Measurements from ENCODE around the gene GRIP1. TPM values are rescaled to one million over a fixed set of nuclear protein-coding genes. Genes with fewer than 3 reads are reported as not detected.

The GRIP1 gene
- total and polyA plus RNA-seq, 2 donors from 2014 or later: 3.9 to 18.4 TPM

- Histone ChIP-seq H3K4me1 (ENCODE audit: control insufficient read depth in 2 of 3, insufficient read depth in 2 of 3, low read depth in 1 of 3, low read length in 3 of 3) (no peaks in the 10 kb centered on the region), H3K27me3 (ENCODE audit: control insufficient read depth, insufficient read depth, low read length) (no peaks in the 10 kb centered on the region), H3K27ac (ENCODE audit: low read depth in 2 of 2, low read length in 2 of 2) (no peak overlapping the region), H3K4me3 (ENCODE audit: low read length in 3 of 3) (no peak overlapping the region), H3K9me3 (ENCODE audit: control insufficient read depth in 2 of 3, insufficient read depth in 1 of 3, low read length in 3 of 3) (no peaks in the 10 kb centered on the region), H3K9ac (ENCODE audit: low read length in 3 of 3) (no peak overlapping the region), H3K36me3 (ENCODE audit: control insufficient read depth in 2 of 3, insufficient read depth in 3 of 3, low read length in 3 of 3) (no peaks in the 10 kb centered on the region)
- DNase-seq (no peak), FAIRE-seq (no peak)
- TF ChIP-seq, protein P1, sequence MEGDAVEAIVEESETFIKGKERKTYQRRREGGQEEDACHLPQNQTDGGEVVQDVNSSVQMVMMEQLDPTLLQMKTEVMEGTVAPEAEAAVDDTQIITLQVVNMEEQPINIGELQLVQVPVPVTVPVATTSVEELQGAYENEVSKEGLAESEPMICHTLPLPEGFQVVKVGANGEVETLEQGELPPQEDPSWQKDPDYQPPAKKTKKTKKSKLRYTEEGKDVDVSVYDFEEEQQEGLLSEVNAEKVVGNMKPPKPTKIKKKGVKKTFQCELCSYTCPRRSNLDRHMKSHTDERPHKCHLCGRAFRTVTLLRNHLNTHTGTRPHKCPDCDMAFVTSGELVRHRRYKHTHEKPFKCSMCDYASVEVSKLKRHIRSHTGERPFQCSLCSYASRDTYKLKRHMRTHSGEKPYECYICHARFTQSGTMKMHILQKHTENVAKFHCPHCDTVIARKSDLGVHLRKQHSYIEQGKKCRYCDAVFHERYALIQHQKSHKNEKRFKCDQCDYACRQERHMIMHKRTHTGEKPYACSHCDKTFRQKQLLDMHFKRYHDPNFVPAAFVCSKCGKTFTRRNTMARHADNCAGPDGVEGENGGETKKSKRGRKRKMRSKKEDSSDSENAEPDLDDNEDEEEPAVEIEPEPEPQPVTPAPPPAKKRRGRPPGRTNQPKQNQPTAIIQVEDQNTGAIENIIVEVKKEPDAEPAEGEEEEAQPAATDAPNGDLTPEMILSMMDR (IDR thresholded peaks at IDR 0.05; ENCODE audit: borderline replicate concordance, extremely low read depth, insufficient read depth): no peak
- intact Hi-C loops (cut with DNase I): no loop called here
Observed at GRCh38 chr12:66666481-66666880, 12.4 kb downstream of the GRIP1 start.

- intact Hi-C loops (cut with DNase I): no loop called here
- Histone ChIP-seq H3K27me3 (ENCODE audit: control insufficient read depth, insufficient read depth, low read length) (no peaks in the 10 kb centered on the region), H3K4me1 (ENCODE audit: control insufficient read depth in 2 of 3, insufficient read depth in 2 of 3, low read depth in 1 of 3, low read length in 3 of 3) (no peaks in the 10 kb centered on the region), H3K9me3 (ENCODE audit: control insufficient read depth in 2 of 3, insufficient read depth in 1 of 3, low read length in 3 of 3) (no peaks in the 10 kb centered on the region), H3K27ac (ENCODE audit: low read depth in 2 of 2, low read length in 2 of 2) (no peak overlapping the region), H3K36me3 (ENCODE audit: control insufficient read depth in 2 of 3, insufficient read depth in 3 of 3, low read length in 3 of 3) (no peaks in the 10 kb centered on the region), H3K9ac (ENCODE audit: low read length in 3 of 3) (no peak overlapping the region), H3K4me3 (ENCODE audit: low read length in 3 of 3) (no peak overlapping the region)
- FAIRE-seq: no peak
- TF ChIP-seq, protein P1 (IDR thresholded peaks at IDR 0.05; ENCODE audit: borderline replicate concordance, extremely low read depth, insufficient read depth): no peak
- no peak for DNase-seq
Observed at GRCh38 chr12:66665435-66665985, 13.4 kb downstream of the GRIP1 start.

DNA sequence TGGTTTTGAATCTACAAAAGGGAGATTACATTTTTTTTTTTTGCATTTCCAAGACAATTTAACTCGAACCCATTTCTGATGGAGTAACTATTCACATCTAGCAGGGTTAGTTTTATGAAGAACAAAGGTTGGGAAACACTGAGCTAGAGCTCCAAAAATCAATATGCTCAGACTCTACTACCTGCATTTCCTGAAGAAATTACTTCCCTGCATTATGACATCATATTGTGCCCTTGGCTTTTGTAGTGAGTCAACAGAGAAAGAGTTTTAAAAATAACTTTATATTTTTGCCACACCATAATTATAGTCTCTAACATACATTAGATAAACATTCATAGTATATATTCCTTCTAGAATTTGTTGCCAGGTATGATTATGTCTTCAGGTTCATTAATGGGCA is 14.8 kb downstream of the GRIP1 start:
- DNase-seq (no peak), FAIRE-seq (no peak)
- no peak overlapping the region for H3K27ac ChIP-seq (ENCODE audit: low read depth in 2 of 2, low read length in 2 of 2)
- H3K36me3 ChIP-seq (ENCODE audit: control insufficient read depth in 2 of 3, insufficient read depth in 3 of 3, low read length in 3 of 3): no peaks in the 10 kb centered on the region
- H3K9ac ChIP-seq (ENCODE audit: low read length in 3 of 3): no peak overlapping the region
- TF ChIP-seq, protein P1 (IDR thresholded peaks at IDR 0.05; ENCODE audit: borderline replicate concordance, extremely low read depth, insufficient read depth): no peak
- H3K4me1 ChIP-seq (ENCODE audit: control insufficient read depth in 2 of 3, insufficient read depth in 2 of 3, low read depth in 1 of 3, low read length in 3 of 3): no peaks in the 10 kb centered on the region
- H3K27me3 ChIP-seq (ENCODE audit: control insufficient read depth, insufficient read depth, low read length): no peaks in the 10 kb centered on the region
- no peak overlapping the region for H3K4me3 ChIP-seq (ENCODE audit: low read length in 3 of 3)
- no peaks in the 10 kb centered on the region for H3K9me3 ChIP-seq (ENCODE audit: control insufficient read depth in 2 of 3, insufficient read depth in 1 of 3, low read length in 3 of 3)
- intact Hi-C loops (cut with DNase I): no loop called here

DNA sequence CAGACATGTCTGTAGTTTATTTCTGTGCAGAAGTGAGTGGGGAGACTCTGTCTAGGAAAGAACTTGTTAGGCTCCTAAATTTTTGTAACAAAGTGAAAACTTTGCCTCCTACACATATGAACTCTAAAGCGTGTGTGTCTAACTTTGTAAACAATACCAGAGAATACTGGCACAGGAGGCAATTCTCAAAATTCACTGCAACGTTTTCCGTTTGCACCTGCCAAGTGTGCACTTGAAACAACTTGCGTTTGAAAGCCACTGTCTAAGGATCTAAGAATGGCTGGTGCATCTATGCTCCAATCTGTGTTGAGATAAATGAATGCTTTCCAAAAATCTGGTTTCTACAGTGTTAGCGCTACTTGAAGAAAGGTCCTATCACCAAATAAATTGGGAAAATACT is 15.3 kb downstream of the GRIP1 start:
- H3K9me3 ChIP-seq (ENCODE audit: control insufficient read depth in 2 of 3, insufficient read depth in 1 of 3, low read length in 3 of 3): no peaks in the 10 kb centered on the region
- no peaks in the 10 kb centered on the region for H3K4me1 ChIP-seq (ENCODE audit: control insufficient read depth in 2 of 3, insufficient read depth in 2 of 3, low read depth in 1 of 3, low read length in 3 of 3)
- H3K36me3 ChIP-seq (ENCODE audit: control insufficient read depth in 2 of 3, insufficient read depth in 3 of 3, low read length in 3 of 3): no peaks in the 10 kb centered on the region
- intact Hi-C loops (cut with DNase I): no loop called here
- FAIRE-seq: no peak
- no peak overlapping the region for H3K9ac ChIP-seq (ENCODE audit: low read length in 3 of 3)
- TF ChIP-seq, protein P1 (IDR thresholded peaks at IDR 0.05; ENCODE audit: borderline replicate concordance, extremely low read depth, insufficient read depth): no peak
- no peaks in the 10 kb centered on the region for H3K27me3 ChIP-seq (ENCODE audit: control insufficient read depth, insufficient read depth, low read length)
- no peak overlapping the region for H3K27ac ChIP-seq (ENCODE audit: low read depth in 2 of 2, low read length in 2 of 2)
- no peak overlapping the region for H3K4me3 ChIP-seq (ENCODE audit: low read length in 3 of 3)
- no peak for DNase-seq
